Right renal pelvis (tissue), 4 donors: Measurements from ENCODE around the gene ASS1. TPM values are rescaled to one million over a fixed set of nuclear protein-coding genes. Genes with fewer than 3 reads are reported as not detected.

Experiments used
- DNase-seq, 4 donors: peaks; one replicate each; pipeline ENCODE4 v3.0.0-alpha.2; 2013; ENCODE audit warnings: low read depth in 4 of 4, low spot score in 3 of 4, missing footprints in 1 of 4
- polyA plus RNA-seq, 4 donors: library from polyadenylated mRNA; unstranded; fragments of 120-200 nt; gene quantifications; one replicate each; pipeline ENCODE4 v1.2.1, GENCODE V29; 2013; ENCODE audit not compliant: insufficient read length in 4 of 4

The ASS1 gene
- polyA plus RNA-seq, 4 donors: 265 to 368 (median 314) TPM

GRCh38 chr9:130470269-130470668 is 25.5 kb downstream of the ASS1 start:
- DNase-seq: no peak

GRCh38 chr9:130470950-130471349 is 26.2 kb downstream of the ASS1 start:
- DNase-seq: no peak

- DNase-seq: no peak
Measured at GRCh38 chr9:130471411-130472183, 26.8 kb downstream of the ASS1 start.

- DNase-seq: no peak
Measured at GRCh38 chr9:130472184-130472705, 27.5 kb downstream of the ASS1 start.

- no peak for DNase-seq
Measured at GRCh38 chr9:130473009-130473408, 28.2 kb downstream of the ASS1 start.

- DNase-seq: no peak
Measured at GRCh38 chr9:130473566-130473965, 28.8 kb downstream of the ASS1 start.

- DNase-seq: no peak
Measured at GRCh38 chr9:130474106-130474505, 29.3 kb downstream of the ASS1 start.

- no peak for DNase-seq
Measured at GRCh38 chr9:130476151-130476730, 31.5 kb downstream of the ASS1 start.

GRCh38 chr9:130477564-130477963 is 32.8 kb downstream of the ASS1 start:
- no peak for DNase-seq

- DNase-seq: no peak
Measured at GRCh38 chr9:130478152-130478551, 33.4 kb downstream of the ASS1 start.

GRCh38 chr9:130478736-130479575 is 34.2 kb downstream of the ASS1 start:
- no peak for DNase-seq

- DNase-seq: no peak
Measured at GRCh38 chr9:130479587-130479986, 34.8 kb downstream of the ASS1 start.

- DNase-seq: no peak
Measured at GRCh38 chr9:130480673-130481072, 35.9 kb downstream of the ASS1 start.

- no peak for DNase-seq
Measured at GRCh38 chr9:130482463-130482862, 37.7 kb downstream of the ASS1 start.

GRCh38 chr9:130483371-130483971 is 38.7 kb downstream of the ASS1 start:
- no peak for DNase-seq

GRCh38 chr9:130484362-130485072 is 39.8 kb downstream of the ASS1 start:
- no peak for DNase-seq

GRCh38 chr9:130486103-130486502 is 41.3 kb downstream of the ASS1 start:
- no peak for DNase-seq

- DNase-seq: no peak
Measured at GRCh38 chr9:130487500-130487899, 42.7 kb downstream of the ASS1 start.

- DNase-seq: no peak
Measured at GRCh38 chr9:130488621-130489330, 44.0 kb downstream of the ASS1 start.

- no peak for DNase-seq
Measured at GRCh38 chr9:130490981-130491380, 46.2 kb downstream of the ASS1 start.
